Neural crest cell (in vitro differentiated cells): ENCODE measurements around the gene EPB41L2. TPM values are rescaled to one million over a fixed set of nuclear protein-coding genes. Genes with fewer than 3 reads are reported as not detected.

Experiments
- DNase-seq: peaks from one replicate; pipeline ENCODE4 v3.0.0; 2021; ENCODE audit warnings: low read depth, mixed read lengths, low spot score
- H3K27ac Mint-ChIP-seq: one replicate; pipeline ENCODE4 v1.8.0; 2021; ENCODE audit warnings: mild to moderate bottlenecking, mixed read lengths; ENCODE audit not compliant: unreplicated experiment
- H3K27me3 Mint-ChIP-seq: 2 replicates; pipeline ENCODE4 v1.8.0; 2021; ENCODE audit warnings: low read depth, mild to moderate bottlenecking, mixed read lengths
- H3K36me3 Mint-ChIP-seq: 2 replicates; pipeline ENCODE4 v1.8.0; 2021; ENCODE audit warnings: low read depth, mild to moderate bottlenecking, mixed read lengths
- H3K4me1 Mint-ChIP-seq: 2 replicates; pipeline ENCODE4 v1.8.0; 2021; ENCODE audit warnings: mixed read lengths
- H3K4me3 Mint-ChIP-seq: one replicate; pipeline ENCODE4 v1.8.0; 2021; ENCODE audit warnings: mild to moderate bottlenecking, mixed read lengths
- H3K9me3 Mint-ChIP-seq: 2 replicates; pipeline ENCODE4 v1.8.0; 2021; ENCODE audit warnings: mixed read lengths
- total RNA-seq: library from RNA; stranded (reverse); gene quantifications from 2 replicates; pipeline ENCODE4 v1.2.1, GENCODE V29; 2021
- TF ChIP-seq, protein P1 (sequence below): fragments of 200-600 bp; sonication (generic); conservative IDR thresholded peaks from 2 replicates; pipeline ENCODE4 v1.5.0; 2021; ENCODE audit warnings: antibody characterized with exemption, mild to moderate bottlenecking

The EPB41L2 gene
- total RNA-seq, 1 donor from 2014 or later, result 114 TPM

DNA sequence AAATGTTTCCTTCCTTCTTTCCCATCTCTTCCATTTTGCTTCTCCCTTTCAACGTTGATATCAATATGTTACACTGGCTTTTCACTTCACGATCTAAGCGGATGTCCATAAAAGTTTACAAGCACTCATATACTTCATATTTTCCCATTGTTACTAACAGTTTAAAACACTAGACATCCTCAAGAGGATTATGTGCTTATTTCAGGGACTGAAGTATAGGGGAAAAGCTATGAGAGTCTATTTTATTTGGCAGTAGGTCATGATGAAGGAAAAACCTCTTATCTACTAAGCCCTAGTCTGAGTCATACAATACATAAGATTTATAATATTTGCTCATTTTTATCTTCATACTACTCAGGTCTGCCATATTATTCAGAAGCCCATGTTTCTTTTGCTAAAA, 20.6 kb upstream of the EPB41L2 start:
- no peak overlapping the region for H3K4me3 Mint-ChIP-seq
- peaks cover 12% of the 10 kb centered on the region for H3K36me3 Mint-ChIP-seq
- no peak overlapping the region for H3K27ac Mint-ChIP-seq
- no peaks in the 10 kb centered on the region for H3K27me3 Mint-ChIP-seq
- no peak for DNase-seq
- peaks cover 9% of the 10 kb centered on the region for H3K9me3 Mint-ChIP-seq
- H3K4me1 Mint-ChIP-seq, result peaks cover 18% of the 10 kb centered on the region
- TF ChIP-seq, protein P1, sequence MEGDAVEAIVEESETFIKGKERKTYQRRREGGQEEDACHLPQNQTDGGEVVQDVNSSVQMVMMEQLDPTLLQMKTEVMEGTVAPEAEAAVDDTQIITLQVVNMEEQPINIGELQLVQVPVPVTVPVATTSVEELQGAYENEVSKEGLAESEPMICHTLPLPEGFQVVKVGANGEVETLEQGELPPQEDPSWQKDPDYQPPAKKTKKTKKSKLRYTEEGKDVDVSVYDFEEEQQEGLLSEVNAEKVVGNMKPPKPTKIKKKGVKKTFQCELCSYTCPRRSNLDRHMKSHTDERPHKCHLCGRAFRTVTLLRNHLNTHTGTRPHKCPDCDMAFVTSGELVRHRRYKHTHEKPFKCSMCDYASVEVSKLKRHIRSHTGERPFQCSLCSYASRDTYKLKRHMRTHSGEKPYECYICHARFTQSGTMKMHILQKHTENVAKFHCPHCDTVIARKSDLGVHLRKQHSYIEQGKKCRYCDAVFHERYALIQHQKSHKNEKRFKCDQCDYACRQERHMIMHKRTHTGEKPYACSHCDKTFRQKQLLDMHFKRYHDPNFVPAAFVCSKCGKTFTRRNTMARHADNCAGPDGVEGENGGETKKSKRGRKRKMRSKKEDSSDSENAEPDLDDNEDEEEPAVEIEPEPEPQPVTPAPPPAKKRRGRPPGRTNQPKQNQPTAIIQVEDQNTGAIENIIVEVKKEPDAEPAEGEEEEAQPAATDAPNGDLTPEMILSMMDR, result no peak

DNA sequence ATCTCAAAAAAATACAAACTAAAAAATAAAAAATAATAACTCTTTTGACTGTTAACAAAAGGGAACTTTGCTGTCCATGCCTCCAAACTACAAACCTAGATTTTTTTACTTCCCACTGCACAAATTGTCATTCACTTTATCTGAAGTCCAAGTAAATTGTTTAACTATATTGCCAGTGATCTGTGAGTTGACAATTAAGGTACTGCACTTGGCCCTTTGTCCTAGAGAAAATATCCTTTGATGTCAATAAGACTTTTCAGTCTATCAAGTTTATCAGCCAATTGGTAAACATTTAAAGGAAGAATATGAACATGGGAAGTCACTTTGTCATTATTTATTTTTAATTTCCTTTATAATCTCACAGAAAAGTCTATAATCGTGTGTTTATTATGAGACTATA, 19.3 kb upstream of the EPB41L2 start:
- no peak overlapping the region for H3K27ac Mint-ChIP-seq
- no peak for DNase-seq
- peaks cover 18% of the 10 kb centered on the region for H3K4me1 Mint-ChIP-seq
- H3K4me3 Mint-ChIP-seq, result no peak overlapping the region
- H3K27me3 Mint-ChIP-seq, result no peaks in the 10 kb centered on the region
- H3K36me3 Mint-ChIP-seq, result peaks cover 9% of the 10 kb centered on the region
- TF ChIP-seq, protein P1, result no peak
- peaks cover 6% of the 10 kb centered on the region for H3K9me3 Mint-ChIP-seq

DNA sequence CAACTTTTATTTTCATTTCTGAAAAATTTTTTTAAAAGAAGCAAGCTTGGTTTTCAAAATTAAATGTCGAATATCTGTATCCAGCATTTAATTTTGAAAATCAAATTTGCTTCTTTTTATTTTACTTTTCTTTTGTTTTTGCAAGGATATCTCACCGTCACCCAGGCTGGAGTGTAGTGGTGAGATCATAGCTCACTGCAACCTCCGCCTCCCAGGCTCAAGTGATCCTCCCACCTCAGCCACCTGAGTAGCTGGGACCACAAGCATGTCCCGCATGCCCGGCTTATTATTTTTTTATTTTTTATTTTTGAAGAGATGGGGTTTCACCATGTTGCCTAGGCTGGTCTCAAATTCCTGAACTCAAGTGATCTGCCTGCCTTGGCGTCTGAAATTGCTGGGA, 17.0 kb upstream of the EPB41L2 start:
- H3K27me3 Mint-ChIP-seq, result no peaks in the 10 kb centered on the region
- no peak for DNase-seq
- H3K27ac Mint-ChIP-seq, result no peak overlapping the region
- H3K36me3 Mint-ChIP-seq, result peaks cover under 1% of the 10 kb centered on the region
- TF ChIP-seq, protein P1, result no peak
- no peak overlapping the region for H3K4me3 Mint-ChIP-seq
- H3K9me3 Mint-ChIP-seq, result no peaks in the 10 kb centered on the region
- peaks cover 16% of the 10 kb centered on the region for H3K4me1 Mint-ChIP-seq

DNA sequence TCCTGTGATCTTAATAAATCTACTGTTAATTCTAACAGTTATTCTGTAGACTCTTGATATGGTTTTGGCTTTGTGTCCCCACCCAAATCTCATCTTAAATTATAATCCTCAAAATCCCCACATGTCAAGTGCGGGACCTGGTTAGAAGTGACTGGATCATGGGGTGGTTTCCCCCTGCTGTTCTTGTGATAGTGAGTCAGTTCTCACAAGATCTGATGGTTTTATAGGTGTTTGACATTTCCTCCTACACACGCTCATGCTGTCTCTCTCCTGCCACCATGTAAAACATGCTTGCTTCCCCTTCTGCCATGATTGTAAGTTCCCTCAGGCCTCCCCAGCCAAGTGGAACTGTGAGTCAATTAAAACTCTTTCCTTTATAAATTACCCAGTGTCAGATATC, 10.5 kb upstream of the EPB41L2 start:
- Mint-ChIP-seq H3K27me3 (no peaks in the 10 kb centered on the region), H3K4me1 (no peaks in the 10 kb centered on the region), H3K9me3 (peaks cover 10% of the 10 kb centered on the region), H3K4me3 (no peak overlapping the region), H3K36me3 (peaks cover 2% of the 10 kb centered on the region), H3K27ac (no peak overlapping the region)
- TF ChIP-seq, protein P1, result no peak
- DNase-seq, result no peak

DNA sequence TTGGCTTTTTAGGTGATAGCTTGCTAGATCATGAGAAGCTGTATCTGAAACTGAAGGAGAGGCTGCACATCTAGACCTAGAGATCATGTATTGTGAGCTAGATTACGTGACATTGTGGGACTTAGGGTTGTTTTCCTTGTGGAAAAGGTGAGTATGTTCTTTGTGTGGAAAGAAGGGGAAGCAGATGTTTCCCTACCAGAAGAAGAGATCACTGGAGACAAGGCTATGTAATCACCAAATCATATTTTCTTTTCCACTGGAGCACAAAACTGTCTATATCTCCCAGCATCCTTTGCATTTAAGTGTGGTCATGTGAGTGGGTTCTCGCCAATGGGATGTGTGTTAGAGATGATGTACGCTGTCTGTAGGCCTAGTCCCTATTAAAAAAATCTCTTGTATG, 7.0 kb upstream of the EPB41L2 start:
- TF ChIP-seq, protein P1, result no peak
- Mint-ChIP-seq H3K4me1 (no peaks in the 10 kb centered on the region), H3K36me3 (peaks cover 2% of the 10 kb centered on the region), H3K9me3 (peaks cover 10% of the 10 kb centered on the region), H3K27me3 (no peaks in the 10 kb centered on the region), H3K4me3 (no peak overlapping the region), H3K27ac (no peak overlapping the region)
- DNase-seq, result no peak

DNA sequence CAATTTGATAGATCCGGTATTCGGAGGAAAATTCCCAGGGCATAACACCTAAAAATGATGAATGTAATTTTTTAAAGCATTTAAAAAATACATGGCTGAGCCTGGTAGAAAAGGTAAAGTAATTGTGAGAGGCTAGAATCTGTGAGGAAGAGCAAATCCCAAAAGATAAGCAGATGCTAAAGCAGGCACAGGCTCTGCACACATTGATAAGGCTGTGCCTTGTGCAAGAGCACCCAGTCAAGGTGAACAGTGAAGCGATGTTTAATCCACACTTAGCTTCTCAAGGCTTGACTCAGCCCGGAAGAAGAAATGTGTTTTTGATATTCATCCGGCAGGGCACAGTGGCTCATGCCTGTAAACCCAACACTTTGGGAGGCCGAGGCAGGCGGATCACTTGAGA, 5.1 kb upstream of the EPB41L2 start:
- Mint-ChIP-seq H3K9me3 (peaks cover 7% of the 10 kb centered on the region), H3K4me3 (no peak overlapping the region), H3K27me3 (no peaks in the 10 kb centered on the region), H3K36me3 (peaks cover 2% of the 10 kb centered on the region), H3K27ac (no peak overlapping the region), H3K4me1 (peaks cover 9% of the 10 kb centered on the region)
- no peak for DNase-seq
- TF ChIP-seq, protein P1, result no peak
